NK-92 (cell line): ENCODE measurements around the gene CSF1.

ENCODE experiments used
- DNase-seq: peaks from one replicate; lab custom pipeline; 2025; ENCODE audit not compliant: unreplicated experiment; lab: John Stamatoyannopoulos, UW

CSF1 gene

DNA sequence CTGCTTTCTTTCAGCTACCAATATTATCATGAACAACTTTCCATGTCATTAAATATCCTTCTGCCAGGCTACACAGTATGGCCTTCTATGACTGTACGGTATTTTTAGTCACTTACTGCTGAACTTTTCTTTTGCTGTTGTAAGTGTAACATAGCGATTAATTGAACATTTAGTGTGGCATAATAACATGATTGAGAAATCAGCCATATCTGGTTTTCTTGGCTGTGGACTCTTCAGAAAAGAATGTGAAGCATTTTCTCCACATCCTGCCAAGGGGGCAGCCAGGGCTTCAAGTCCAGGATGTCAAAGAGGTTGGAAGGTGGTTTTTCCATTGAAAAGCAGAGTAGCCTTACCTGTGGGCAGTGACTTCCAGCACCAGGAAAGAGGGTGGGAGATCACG is 65.1 kb downstream of the CSF1 start:
- no peak for DNase-seq

DNA sequence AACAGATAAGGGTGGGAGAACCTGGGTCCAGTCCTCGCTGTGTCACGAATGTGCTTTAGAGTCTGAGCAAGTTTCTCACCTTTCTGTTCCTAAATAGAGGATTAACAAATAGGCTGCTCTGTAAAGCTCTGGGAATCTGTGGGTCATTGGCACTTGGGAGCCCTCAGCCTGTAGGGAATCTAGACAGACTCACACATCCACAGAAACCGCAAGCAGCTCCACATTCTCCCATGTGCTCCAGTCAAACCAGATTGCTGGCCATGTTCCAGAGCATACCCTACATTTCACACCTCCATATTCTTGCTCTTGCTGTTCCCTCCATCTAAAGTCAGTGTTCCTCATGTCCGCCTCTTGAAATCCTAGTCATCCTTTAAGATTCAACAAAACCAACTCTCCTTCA is 66.1 kb downstream of the CSF1 start:
- no peak for DNase-seq

DNA sequence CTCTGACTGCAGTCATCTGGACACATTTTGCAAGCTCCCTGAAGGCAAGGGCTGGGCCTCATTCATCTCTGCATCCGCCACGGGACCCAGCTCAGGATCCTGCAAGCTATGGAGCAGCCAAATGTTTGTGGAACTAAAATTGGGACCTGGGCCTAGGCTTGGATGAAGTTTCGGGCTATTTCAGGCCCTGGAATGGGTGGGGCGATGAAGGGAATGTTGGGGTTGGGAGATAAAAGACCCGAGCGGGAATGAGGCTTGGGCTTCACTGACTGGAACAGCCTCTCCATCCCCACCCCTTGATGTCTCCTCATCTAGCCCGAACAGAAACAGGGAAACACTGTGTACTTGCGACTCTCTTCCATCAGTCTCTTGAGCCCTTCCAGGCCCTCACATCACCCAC is 66.6 kb downstream of the CSF1 start:
- no peak for DNase-seq

DNA sequence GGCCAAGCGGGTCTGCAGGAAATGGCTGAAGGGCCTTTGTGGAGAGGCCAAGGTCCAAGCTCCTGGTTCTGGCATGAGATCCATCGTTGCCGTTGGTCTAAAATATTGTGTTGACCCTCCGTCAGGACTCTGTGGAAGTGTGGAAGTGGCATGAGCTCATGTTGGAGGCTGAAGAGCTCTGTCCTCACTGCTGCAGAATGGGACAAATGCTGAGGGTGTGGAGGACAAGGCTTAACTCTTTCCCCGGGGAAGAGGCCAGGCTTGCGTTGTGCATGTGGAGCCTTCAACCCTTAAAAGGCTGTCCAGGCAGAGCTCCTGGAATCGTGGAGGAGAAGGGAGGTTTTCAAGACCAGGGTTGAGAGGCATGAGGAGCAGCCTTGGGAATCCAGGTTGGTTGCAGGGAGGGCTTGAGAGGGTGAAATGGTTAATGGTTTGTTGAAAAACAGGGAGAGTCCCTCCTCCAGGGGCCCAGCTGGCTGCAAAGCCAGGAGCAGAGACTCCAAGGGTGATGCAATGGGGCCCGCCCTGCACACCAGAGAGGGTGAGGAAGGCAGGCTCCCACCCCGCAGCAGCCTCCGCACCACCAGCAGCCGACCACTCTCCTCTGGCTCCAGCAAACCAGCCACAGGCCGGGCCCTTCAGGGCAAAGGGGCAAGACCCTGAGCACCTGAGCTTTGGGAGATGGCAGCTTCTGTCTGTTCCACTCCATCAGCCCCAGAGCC is 67.2 kb downstream of the CSF1 start:
- no peak for DNase-seq

DNA sequence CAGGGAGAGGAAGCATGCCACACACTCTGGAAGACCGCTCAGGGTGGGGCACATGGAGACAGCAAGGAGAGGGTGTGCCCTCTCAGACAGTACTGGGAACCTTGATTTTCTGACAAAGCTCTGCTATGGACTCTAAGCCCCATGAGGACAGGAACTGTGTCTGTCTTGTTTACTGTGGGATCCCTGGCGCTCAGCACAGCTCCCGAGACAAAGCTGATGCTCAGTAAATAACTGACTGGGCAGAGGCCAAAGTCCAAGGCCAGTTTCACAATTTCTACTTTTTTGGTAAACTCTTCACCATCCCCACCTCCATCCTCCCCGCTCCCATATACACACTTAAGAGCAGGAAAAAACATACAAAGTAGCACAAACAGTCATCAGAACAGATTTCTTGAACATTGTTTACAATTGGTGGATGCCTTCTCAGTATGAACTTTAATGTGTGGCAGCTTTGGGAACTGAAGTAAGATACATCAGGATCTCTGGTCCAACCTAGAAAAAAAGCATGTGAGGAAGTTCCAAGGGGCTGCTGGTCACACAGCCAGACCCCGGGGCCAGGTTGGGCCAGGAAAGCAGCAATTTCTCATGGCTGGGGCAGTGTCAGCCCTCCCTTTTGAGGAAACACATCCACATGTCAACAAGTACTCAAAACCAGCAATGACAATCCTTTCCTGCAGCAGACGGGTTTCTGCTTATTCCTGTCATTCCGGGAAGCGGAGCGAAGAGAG is 68.3 kb downstream of the CSF1 start:
- no peak for DNase-seq

DNA sequence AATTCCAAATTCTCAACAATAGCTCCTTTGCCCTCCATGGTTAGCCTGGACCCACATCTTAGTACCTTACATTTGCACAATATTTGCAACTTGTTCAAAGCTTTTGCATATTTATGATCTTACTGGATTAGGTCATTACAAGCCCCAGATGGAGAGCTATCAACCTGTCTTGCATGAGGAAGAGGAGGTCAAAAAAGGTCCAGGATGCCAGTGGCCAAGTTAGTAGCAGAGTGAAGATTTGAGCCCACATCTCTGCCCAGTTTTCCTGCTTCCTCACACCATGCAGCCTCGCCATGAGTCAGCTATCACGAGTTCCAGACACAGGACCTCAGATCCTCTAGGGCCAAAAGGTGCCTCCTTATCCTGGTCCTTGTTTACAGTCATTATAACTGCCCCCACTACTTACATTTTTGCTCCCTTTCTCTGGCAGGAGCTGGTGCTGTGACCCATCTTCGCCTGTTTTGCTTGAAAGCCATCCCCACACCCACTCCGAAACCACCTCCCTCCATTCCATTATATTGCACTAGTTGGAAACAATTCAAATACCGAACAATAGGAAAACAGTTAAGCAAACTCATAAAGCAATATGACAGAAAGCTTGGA is 68.9 kb downstream of the CSF1 start:
- no peak for DNase-seq
